Posterior vena cava (tissue), 2 donors: ENCODE data around the gene C3orf49. TPM values are rescaled to one million over a fixed set of nuclear protein-coding genes. Genes with fewer than 3 reads are reported as not detected.

Experiments used
- DNase-seq: peaks from one replicate; pipeline ENCODE4 v3.0.0-alpha.2; 2020; ENCODE audit warnings: low spot score
- intact Hi-C, 2 donors: fragments of 100-400 bp; cut with DNase I; formaldehyde crosslinking; loops; one replicate each; pipeline versions ENCODE4 v1.14.1 to v1.14.2; 2022 to 2023
- total RNA-seq, 2 donors: library from RNA; stranded (reverse); fragmentation: NEBNext Ultra II Directional; extraction: Animal tissue kit (Norgen Biotek cat#: 25700); gene quantifications; one replicate each; pipeline ENCODE4 v1.2.1, GENCODE V29; 2021
- donor health status: DM: yes; HTN: yes; CAD: no.
- donor health status: DM: yes; HTN: yes; CAD: no.

Gene C3orf49
- total RNA-seq, 2 donors from 2014 or later: not detected

GRCh38 chr3:63845215-63845614, 26.1 kb downstream of the C3orf49 start:
- DNase-seq: no peak
- intact Hi-C loops: no loop called here

- intact Hi-C loops: no loop called here
- DNase-seq: no peak
These were observed 28.8 kb downstream of the C3orf49 start for GRCh38 chr3:63847718-63848450.

GRCh38 chr3:63849175-63849574, 30.1 kb downstream of the C3orf49 start:
- intact Hi-C loops: no loop called here

GRCh38 chr3:63851287-63851686, 32.2 kb downstream of the C3orf49 start:
- intact Hi-C loops: no loop called here
- DNase-seq: no peak

More at GRCh38 chr3:63849175-63849574, 30.1 kb downstream of the C3orf49 start:
- no peak for DNase-seq

GRCh38 chr3:63853106-63853505, 34.0 kb downstream of the C3orf49 start:
- no peak for DNase-seq
- intact Hi-C loops: no loop called here

- DNase-seq: no peak
- intact Hi-C loops: no loop called here
These were observed 36.3 kb downstream of the C3orf49 start for GRCh38 chr3:63855333-63855940.

- DNase-seq: no peak
- intact Hi-C loops: no loop called here
These were observed 38.2 kb downstream of the C3orf49 start for GRCh38 chr3:63857311-63857710.

GRCh38 chr3:63860776-63861175, 41.7 kb downstream of the C3orf49 start:
- intact Hi-C loops: no loop called here
- no peak for DNase-seq

GRCh38 chr3:63861306-63861705, 42.2 kb downstream of the C3orf49 start:
- DNase-seq: no peak
- intact Hi-C loops: no loop called here

GRCh38 chr3:63862804-63863149, 43.7 kb downstream of the C3orf49 start:
- intact Hi-C loops: no loop called here
- no peak for DNase-seq

- intact Hi-C loops: no loop called here
- DNase-seq: peak; percentile 91
These were observed 44.3 kb downstream of the C3orf49 start, which contains the start of the genes ATXN7 and THOC7 for GRCh38 chr3:63863150-63864007. Gene ATXN7, plus strand, starts transcription at chr3:63863867. Its CDS starts 48,732 bp downstream, at chr3:63912599. Gene THOC7, minus strand, starts transcription at chr3:63863805. Its CDS starts 15 bp downstream, at chr3:63863790.

- intact Hi-C loops: no loop called here
- DNase-seq: peak; percentile 80
These were observed 45.2 kb downstream of the C3orf49 start for GRCh38 chr3:63864008-63864964.

- intact Hi-C loops: no loop called here
- no peak for DNase-seq
These were observed 45.8 kb downstream of the C3orf49 start for GRCh38 chr3:63864965-63865327.

- intact Hi-C loops: no loop called here
- DNase-seq: no peak
These were observed 48.1 kb downstream of the C3orf49 start for GRCh38 chr3:63867225-63867624.

GRCh38 chr3:63869940-63870614, 51.0 kb downstream of the C3orf49 start:
- intact Hi-C loops: no loop called here
- DNase-seq: no peak

GRCh38 chr3:63870615-63871005, 51.5 kb downstream of the C3orf49 start:
- intact Hi-C loops: no loop called here

GRCh38 chr3:63872135-63872924, 53.2 kb downstream of the C3orf49 start:
- intact Hi-C loops: no loop called here
- no peak for DNase-seq

More at GRCh38 chr3:63870615-63871005, 51.5 kb downstream of the C3orf49 start:
- no peak for DNase-seq

GRCh38 chr3:63874769-63875168, 55.7 kb downstream of the C3orf49 start:
- intact Hi-C loops: no loop called here
- no peak for DNase-seq
